HG03196 (cell line): ENCODE results near the gene MINDY4.

Experiments used
- ATAC-seq: cut with Tn5 transposase; IDR thresholded peaks from one replicate; pipeline ENCODE4 v1.9.1; 2021; ENCODE audit not compliant: unreplicated experiment

Gene MINDY4

DNA sequence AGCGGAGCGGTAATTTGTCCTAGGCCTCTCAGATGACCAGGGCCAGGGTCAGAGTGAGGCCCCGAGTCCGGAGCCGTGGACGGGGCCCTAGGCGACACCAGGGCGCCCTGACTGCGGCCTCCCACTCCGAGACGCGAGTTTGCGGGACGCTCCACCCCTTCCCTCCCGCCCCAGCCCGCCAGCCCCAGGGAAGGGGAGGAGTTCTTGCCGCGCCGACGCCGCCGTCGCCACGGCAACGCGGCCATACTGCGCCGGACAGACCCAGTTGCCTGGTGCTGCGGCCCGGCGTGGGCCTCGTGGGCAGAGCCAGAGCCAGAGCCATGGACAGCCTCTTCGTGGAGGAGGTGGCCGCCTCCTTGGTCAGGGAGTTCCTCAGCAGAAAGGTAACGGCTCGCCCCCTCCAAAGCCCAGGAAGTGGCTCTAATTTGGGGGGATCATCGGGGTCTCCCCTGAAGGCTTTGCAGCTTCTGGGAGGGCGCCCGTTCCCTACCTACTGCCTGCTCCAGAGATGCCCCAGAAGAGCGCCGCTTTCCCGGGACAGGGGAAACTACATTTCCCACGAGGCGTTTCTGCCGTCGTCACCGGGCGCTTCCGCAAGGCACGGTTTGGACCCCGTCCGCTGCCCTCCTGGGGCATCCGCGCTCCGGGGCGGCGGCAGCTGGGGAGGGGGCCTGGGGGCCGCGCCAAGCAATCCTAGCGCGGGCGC, at the start of gene MINDY4:
MINDY4 (plus strand) TSS at position 244 of the 706 bp plus-strand sequence; CDS start at position 321, 77 bp downstream.
- ATAC-seq = peak; percentile 82

DNA sequence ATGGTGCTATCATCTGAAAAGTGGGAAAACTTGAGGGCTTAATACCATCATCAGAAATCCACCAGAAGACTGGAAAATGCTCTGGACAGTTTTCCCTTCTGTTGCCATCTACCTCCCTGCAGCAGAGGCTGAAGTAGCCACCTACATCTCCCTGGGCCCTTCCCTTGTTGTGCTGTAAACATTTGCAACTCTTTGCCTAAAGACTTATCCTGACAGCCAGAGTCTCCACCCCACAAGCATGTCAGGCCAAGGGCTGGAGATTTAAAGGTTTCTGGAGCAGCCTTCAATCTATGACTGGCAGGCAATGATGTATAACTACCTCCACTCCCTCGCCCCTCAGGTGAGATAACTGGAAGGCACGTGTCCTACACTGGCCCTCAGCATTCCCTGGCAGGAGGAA, 49.0 kb upstream of the MINDY4 start:
- ATAC-seq = no peak

DNA sequence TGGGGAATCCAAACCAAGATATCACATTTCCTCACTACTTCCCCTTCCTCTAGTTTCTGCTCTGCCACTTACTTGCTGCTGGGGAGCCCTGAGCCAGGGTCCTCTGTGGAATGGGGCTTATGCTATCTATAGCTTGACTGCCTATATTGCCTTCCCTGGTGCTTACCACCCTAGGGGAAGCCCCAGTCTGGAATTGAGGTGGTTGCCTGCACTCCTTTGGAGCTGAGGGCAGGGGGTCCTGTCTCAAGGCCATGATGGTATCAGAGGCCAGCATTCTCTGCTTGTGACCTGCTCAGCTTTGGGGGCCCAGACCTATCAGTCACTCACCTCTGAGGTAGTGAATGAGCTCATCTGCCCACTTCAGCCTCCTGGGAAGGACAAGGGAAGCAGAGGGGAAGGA, 48.5 kb upstream of the MINDY4 start:
- no peak for ATAC-seq

DNA sequence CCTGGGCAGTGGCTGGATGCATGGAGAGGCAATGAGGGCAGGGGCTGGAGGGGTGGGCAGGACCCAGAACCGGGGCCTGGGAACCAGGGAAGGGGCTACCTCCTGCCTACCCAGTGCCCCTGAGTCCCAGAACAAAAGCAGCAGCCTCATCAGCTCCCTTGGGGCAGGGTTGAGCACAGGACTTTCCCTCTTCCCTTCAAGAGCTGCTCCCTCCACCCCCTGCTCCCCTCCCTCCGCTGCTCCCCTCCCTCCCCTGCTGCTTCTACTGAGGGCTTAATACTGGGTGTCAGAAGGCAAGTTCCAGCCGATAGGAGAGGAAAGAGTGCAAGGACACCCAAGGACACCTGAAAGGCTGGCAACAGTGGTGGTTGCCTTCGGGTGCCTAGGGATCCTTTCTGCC, 47.4 kb upstream of the MINDY4 start:
- no peak for ATAC-seq

DNA sequence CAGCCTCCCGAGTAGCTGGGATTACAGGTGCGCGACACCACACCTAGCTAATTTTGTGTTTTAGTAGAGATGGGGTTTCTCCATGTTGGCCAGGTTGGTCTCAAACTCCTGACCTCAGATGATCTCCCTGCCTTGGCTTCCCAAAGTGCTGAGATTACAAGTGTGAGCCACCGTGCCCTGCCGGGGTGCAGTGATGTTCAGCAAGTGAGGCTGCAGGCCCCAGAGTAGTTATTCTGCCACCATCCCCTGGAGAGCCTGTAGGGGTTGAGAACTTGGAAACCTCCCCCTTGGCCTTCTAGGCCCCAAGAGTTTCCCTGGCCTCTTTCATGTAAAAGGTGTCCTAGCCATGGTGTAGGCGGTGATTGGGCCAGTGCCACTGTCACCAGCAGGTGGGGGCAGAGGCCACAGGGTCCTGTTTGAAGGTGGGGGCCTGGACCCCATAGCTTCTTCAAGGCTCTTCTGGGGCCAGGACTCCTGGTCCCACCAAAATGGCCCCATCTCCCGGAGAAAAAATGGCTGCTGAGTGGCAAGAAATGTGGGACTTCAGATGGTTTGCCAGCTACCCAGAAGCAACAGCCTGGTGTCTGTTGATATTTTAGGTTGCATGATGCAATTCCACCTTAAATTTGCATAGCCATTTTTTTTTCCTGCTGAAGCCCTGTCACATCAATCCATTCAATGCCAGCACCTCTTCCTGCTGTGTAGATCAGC, 44.8 kb upstream of the MINDY4 start:
- no peak for ATAC-seq

DNA sequence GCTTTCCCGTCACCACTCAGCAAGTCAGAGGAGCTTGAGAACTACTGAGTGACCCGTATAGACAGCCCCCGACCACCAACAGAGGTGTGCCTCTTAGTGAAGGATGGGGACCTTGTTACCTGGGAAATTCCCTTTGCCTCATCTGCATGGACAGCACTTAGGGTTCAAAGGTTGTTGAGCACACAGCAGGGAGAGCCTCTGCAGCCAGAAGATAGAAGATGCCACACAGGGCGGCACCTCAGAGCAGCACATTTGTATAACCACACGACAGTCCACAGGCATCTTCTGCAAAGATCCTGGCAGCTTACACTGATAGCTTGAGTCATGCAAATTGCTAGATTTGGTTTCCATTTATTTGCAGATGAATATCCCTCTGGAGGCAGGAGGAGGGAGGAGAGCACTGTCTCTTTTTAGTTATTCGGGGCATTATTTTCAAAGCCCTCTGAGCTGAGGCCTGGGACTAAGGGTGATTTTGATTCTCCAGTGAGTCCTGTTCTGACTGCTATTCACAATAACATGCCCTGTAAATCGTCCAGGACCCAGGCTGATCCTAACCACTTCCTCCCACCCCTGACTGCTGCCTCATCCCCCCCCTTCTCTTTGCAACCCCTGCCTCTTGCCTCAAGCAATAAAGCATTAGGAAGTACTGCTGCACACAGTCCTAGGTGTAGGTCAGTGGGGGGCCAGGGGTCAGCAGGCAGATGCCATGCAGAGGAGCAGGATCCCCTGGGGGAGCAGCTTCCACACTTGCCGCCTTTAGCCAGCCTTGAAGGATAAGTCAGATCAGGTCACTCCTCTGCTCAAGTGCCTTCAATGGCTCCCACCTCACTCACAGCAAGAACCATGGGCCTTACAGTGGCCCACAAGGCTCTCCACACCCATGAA, 43.9 kb upstream of the MINDY4 start:
- ATAC-seq = peak; percentile 65

DNA sequence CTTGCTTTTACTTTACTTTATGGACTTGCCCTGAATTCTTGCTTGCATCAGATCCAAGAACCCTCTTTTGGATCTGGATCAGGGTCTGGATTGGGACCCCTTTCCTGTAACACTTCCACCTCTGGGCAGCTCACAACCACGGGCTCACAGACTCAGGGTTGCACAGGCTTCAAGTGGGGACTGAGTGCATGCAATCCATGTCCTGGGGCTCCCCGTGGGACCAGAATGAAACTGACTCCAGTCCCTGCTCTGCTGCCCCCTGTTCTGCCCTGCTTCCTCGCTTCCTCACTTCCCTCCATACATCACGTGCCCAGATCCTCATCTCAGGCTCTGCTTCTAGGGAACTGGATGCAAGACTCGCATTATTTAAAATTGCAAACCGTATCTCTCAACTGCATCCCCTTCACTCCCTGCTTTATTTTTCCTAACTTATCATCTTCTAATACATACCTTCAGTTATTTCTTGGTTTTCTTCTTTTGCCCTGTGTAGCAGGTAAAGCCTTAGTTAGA, 42.6 kb upstream of the MINDY4 start:
- no peak for ATAC-seq

DNA sequence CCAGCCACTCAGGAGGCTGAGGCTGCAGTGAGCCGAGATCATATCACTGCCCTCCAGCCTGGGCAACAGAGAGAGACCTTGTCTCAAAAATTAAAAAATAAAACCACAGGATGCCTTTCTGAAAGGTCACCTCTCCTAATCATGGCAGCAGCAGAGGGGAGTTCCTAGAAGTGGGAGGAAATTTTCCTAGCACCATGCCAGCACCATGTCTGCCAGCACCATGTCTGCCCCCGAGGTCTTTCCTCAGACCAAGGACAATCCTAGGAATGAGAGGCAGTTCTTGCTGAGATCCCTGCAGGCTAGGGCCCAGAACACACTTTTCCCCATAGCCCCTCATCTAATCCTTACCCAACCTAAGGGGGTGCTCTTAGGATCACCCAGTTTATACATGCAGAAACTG, 41.6 kb upstream of the MINDY4 start:
- ATAC-seq = no peak

DNA sequence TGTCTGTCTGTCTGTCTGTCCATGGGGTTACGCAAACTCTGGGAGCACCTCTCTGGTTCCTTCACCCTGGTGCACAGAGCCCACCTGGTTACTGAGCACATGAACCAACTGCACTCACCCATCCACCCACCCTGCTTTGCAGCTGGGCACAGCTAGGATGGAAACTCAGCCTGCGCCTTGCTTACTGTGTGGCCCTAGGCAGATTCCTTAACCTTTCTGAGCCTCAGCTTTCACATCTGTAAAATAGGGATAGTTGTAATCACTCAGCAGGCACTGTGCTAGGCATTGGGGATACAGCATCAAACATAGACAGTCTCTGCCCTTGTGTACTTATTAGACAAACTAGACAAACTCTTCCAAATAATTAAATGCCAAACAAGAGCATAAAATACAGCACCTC, 41.1 kb upstream of the MINDY4 start:
- ATAC-seq = no peak

DNA sequence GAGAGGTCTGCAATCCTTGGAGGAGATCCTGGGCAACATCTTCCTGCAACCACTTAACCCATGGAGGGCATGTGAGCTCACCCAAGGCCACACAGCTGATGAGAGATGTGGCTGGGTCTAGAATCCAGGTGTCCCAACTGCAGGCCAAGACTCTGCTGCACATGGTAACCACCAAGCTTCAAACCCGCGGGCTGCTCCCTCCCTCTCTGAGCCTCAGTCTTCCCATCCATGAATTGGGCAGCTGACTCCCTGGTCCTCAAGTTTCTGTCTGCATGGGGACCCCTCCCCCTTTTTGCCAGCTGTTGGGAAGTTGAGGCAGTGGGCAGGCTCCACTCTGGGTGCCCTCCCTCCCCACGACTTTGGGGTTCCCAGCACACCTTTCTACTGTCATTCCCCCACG, 40.2 kb upstream of the MINDY4 start:
- ATAC-seq = no peak

DNA sequence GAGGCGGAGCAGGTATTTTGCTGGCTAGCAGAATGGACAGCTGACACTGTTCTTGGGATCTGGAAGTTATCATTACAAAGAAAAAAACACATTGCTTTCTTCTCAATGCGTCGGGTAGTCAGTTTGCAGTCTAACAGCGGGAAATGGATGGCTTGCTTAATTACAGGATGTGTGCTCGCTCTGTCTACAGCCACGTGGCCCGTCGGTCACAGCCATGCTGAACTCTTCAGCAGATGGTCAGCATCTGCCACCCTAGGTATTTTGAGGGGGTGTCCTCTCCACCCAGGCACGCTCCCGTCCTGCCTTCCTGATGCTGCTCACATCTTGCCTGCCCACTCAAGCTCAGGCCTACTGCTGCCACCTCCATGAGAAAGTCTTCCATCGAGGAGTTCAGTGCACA, 39.6 kb upstream of the MINDY4 start:
- no peak for ATAC-seq

DNA sequence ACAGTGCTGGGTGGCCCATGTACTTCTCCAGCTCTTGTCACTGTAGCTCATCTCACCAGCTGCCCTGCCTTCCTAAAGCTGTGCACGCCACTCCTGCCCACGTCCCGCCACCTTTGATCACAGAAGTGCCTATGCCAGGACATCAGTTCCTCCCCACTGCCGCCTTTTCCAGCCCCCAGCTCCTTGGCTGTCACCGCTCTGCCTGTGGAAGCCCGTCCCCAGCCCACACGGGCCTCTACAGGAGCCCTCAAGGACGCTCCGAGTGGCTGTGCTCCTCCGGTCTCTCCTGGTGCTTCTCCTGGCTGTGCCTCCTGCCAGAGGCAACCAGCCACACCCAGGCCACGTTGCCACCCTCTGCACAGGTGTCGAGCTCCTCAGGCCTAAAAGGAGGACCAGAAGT, 38.6 kb upstream of the MINDY4 start:
- no peak for ATAC-seq

DNA sequence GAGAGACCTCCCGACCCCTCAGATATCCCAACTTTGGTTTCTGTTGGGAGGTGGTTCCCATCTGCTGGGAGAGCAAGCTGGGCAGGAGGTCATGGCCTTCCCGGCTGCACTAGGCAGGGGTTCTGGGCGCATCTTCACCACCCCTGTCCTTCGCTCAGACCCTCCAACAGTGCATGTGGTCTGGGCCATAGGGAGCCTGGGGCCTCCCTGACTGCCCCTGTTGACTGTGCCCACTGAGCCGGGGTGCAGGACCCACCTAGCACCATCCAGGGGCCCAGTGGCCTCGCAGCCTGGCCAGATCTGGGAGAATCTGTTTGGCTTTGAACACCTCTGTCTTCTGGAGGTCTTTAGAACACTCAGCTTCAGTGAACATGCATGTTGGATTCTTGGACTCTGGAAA, 38.0 kb upstream of the MINDY4 start:
- ATAC-seq = no peak

DNA sequence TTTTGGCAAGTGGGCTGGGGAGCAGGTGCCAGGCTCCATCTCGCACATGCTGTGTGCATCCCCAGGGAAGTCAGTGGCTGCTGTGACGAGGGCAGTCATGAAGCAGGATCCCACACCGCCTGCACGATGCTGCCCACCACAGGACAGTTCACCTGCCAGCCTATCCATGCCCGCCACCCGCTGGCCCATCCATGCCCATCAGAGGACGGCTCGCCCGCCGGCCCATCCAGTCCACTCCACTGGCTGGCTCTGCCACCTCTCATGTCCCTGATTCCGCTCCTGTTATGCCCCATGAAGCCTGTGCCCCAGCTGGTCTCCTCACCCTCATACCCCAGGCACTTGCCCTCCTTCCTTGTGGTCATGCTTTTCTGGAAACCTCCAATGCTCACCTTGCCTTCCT, 37.5 kb upstream of the MINDY4 start:
- ATAC-seq = no peak

DNA sequence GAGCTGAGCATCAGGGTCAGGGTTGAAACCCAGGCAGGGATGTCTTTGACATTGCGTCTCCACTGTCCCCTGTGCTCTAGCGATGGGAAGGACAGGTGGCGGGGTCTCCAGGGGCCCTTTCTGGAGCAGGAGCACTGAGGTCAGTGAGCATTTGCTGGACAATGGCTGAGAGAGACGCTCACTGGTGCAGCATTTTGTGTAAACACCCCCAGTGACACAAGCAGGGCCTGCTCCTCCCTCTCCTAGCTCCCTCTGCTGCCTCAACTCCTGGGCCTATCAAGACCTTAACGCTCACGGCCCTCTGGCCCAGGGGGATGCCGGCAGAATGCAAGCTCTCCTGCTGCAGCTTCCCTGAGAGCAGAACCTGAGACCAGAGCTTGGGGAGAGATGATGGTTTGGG, 36.7 kb upstream of the MINDY4 start:
- ATAC-seq = no peak

DNA sequence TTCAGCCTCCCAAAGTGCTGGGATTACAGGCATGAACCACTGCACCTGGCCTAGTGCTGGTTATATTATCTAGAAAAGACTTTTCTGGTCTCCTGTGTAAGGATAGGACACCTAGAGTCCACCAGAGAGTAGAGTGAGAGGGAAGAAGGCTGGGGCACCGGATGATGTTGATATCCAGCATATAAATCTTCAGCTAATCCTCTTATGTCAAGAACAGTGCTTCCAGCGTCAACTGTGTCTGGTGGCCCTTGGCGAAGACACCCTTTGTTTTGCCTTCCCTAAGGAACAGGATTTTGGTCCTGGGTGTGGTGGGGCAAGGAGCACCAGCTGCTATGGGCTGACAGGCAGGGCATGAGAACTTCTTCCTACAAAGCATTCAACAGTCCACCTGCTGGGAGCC, 35.6 kb upstream of the MINDY4 start:
- no peak for ATAC-seq

DNA sequence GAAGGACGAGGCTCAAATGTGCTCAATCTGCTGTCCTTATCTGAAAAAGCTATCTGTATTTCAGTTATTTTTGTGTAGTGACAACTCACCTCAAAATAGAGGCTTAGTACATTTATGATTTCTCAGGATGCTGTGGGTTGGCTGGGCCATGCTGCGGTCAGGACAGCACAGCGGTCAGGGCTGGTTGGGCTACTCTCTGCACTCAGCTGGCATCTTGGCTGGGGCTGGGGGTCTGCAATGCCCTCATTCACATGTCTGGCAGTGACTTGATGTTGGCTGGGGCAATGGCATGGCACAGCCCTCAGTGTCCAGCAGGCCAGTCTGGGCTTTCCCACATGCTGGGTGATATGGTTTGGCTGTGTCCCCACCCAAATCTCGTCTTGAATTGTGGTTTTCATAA, 34.9 kb upstream of the MINDY4 start:
- no peak for ATAC-seq

DNA sequence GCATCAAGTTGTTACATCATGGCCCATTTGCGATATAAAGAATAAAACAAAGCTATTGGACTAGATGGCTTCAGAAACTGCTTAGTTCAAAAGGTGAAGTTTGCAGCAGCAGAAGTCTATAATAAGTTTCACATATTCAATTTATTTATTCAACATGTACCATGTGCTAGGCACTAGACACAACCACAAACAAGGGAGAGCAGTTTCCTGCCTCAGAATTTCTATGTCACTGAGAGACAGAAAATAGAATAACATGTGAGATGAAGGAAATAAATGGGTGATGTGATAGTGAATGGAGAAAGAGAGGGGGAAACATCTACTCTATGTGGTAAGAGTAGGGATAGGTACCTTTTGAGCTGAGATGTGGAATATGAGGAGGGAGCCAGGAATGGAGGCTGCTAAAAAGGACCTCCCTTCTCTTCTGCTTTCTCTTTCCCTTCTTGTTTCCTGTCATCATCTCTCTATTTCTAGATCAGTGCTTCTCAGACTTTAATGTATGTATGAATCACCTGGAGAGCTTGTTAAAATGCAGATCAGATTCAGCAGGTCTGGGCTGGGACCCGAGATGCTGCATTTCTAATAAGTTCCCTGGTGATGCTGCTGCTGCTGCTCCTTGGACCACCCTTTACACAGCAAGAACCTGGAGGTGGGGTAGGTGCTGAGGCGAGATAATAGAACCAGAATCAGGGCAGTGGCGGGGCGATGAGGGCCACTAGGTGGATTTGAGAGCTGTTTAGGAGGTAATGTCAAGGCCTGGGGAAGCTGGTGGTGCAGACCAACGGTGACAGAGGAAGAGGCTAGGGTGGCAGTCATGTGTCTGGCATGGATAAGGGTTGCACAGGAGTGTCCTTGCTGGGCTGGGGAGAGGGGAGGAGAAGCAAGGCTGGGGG, 32.9 kb upstream of the MINDY4 start:
- no peak for ATAC-seq

DNA sequence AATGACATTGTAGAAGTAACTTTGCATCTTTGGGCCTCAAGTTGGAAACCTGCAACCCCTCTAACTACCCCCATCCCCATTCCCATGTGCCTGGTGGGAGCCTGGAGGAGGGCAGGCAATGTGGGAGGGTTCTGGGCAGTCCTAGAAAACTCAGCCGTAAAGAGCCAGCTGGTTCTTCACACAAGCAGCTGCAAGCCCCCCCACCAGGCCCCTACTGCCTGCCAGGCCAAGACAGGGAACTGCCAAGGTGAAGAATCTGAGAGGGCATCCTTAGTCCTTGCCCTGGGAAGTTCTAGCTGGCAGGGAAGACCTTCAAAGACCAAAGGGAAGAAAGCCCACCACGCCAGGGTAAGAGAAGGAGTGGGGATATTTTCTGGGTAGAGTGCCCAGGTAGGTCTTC, 31.5 kb upstream of the MINDY4 start:
- ATAC-seq = no peak

DNA sequence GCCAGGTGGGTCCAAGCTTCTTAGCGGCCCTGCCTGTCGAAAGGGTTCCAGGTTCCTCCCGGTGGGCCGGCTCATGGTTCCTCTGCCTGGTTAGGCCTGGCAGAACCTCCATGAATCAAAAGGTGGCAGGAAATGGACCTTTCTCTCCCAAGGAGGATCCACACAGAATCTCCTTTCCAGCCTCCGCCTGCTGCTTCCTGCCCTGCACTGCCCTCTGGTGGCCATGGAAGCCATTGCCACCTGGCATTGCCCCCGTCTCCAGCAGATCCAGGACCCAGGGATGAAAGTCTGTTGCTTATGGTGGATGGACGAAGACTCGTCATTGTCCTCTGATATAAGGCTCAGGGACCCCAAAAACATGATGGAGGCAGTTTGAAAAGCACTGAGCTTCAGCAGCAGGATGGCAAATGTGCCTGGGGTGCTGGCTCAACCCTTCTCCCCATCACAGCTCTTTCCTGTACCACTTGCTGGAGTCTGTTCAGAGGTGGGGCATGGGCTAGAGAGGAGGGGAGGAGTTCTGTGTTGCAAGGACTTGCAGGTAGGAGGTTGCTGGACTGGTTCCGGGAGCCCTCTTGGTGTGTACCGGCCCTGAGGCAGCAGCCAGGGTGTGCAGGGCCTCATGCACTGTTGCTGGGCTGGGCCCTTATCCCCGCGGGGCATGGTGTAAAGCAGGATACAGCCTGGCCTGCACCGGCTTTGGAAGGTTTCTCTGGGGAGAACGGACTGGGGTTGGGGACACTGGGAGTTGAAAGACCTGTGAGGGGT, 30.6 kb upstream of the MINDY4 start:
- ATAC-seq = no peak
